Retinal pigment epithelial cell (primary cell): ENCODE measurements around the gene NCKAP5.

ENCODE experiments used
- DNase-seq: peaks from one replicate; pipeline ENCODE4 v3.0.0-alpha.2; 2010; ENCODE audit warnings: low read depth
- H3K4me3 ChIP-seq: 2 replicates; pipeline ENCODE4 v1.5.1; 2011; ENCODE audit warnings: mild to moderate bottlenecking, low read length, control low read depth, moderate library complexity
- TF ChIP-seq, protein P1 (sequence below): conservative IDR thresholded peaks from 2 replicates; pipeline ENCODE4 v1.5.1; 2011; ENCODE audit warnings: low read depth, low read length, control low read depth, inconsistent platforms

NCKAP5 gene

DNA sequence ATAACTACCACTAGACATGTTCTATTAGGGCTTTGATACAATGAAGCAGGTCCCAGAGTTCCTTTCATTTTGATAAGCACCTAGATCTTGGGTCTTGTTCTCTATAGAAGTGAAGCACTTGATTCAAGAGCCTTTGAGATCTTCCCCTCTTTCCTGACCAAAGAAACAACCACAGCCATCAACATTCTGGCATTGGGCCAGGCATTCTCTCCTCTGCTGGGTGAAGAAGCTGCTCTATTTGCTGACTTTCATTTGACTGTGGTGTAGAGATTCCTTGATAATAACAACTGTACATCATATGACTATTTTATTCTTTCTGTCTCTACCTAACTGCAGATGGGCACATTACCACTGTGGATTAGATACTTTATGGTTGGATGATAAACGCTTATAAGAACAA, 801.7 kb downstream of the NCKAP5 start:
- no peak overlapping the region for H3K4me3 ChIP-seq
- TF ChIP-seq, protein P1, sequence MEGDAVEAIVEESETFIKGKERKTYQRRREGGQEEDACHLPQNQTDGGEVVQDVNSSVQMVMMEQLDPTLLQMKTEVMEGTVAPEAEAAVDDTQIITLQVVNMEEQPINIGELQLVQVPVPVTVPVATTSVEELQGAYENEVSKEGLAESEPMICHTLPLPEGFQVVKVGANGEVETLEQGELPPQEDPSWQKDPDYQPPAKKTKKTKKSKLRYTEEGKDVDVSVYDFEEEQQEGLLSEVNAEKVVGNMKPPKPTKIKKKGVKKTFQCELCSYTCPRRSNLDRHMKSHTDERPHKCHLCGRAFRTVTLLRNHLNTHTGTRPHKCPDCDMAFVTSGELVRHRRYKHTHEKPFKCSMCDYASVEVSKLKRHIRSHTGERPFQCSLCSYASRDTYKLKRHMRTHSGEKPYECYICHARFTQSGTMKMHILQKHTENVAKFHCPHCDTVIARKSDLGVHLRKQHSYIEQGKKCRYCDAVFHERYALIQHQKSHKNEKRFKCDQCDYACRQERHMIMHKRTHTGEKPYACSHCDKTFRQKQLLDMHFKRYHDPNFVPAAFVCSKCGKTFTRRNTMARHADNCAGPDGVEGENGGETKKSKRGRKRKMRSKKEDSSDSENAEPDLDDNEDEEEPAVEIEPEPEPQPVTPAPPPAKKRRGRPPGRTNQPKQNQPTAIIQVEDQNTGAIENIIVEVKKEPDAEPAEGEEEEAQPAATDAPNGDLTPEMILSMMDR, result no peak
- DNase-seq, result no peak

DNA sequence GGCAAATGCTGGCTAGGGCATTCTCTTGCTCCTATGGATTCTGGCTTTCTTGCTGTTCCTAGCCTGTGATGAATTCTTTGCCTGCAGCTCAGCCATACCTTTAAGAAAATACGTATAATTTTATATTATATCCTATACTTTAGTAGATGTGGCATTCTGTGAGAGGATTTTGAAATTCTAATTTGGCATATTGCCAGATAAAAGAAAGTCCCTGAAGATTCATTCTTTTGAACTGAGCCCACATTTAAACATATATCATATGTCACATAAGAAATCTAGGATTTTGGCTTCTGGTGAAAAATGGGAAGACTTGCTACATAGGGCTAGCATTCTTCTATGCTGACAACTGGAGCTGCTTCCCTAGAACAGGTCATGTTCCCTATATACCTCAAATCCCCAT, 806.8 kb downstream of the NCKAP5 start:
- no peak for DNase-seq

DNA sequence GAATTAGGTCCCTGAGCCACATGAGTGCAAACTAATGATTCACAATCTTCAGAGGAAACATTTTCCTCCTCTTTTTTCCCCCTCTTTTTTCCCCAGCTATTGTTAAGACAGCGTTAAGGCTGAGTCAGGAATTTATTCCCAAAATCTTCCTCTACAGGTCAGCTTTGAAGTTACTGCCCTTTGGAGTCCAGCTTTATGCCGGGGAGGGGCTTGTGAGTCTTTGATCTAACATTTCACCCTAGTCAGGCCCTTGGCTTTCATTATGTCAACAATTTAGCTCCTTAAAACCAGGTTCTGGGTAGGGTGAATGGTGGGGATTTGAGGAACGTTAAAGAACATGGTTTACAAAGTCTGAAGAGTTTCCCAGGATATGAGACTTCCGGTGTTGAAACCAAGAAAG, 807.3 kb downstream of the NCKAP5 start:
- TF ChIP-seq, protein P1, result no peak

More for the DNA sequence above, 806.8 kb downstream of the NCKAP5 start:
- TF ChIP-seq, protein P1, result no peak
- H3K4me3 ChIP-seq, result no peak overlapping the region

DNA sequence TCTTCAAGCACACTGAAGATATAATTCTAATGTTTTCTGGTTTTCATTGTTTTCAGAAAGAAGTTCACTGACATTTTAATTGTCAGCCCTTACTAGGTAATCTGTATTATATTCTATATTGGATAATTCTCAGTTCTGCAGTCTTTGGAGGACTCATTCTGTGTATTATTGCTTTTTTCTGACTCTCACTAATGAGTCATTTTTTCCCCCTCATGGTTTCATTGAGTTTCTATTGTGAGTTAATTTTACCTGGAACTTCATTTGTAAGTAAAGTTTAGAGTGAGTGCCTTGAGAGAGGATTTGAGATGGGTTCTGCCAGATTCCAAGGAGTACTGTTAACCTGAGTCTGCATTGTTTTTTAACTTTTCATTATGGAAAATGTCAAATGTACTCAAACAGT, 807.9 kb downstream of the NCKAP5 start:
- no peak overlapping the region for H3K4me3 ChIP-seq
- no peak for DNase-seq
- TF ChIP-seq, protein P1, result no peak

More for the DNA sequence above, 807.3 kb downstream of the NCKAP5 start:
- no peak overlapping the region for H3K4me3 ChIP-seq
- DNase-seq, result no peak

DNA sequence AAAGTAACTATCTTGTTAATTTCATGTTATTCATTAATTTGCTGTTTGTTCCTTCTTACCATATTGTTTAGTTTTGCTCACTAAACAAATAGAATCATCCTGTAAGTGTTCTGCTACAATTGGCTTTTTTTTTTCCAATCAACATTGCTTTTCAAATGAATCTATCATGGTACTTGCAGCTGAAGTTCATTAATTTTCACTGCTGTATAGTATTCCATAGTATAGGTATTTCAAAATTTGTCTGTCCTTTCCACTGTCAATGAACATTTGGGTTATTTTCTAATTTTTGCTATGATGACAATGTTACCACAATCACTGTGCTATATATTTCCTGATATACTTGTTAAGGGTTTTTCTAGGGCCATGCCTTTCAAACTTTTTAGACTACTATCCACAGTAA, 809.3 kb downstream of the NCKAP5 start:
- TF ChIP-seq, protein P1, result no peak
- DNase-seq, result no peak
- H3K4me3 ChIP-seq, result no peak overlapping the region

DNA sequence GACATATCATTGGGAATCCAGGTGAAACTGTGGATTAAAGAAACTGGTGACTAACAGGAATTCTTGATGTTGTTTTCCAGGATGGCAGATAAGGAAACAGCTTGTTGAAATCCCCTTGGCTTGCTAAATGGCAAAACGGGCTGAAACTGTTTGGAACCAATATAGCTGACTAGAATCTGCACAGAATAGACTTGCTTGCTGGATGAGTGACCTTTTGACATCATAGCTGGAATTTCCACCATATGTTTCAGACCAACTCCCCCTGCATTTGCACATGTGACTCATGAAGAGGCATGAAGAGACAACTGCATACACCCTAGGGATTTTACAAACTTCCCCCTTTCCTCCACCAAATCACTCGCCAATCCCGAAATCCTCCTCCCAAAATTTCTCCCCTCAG, 810.6 kb downstream of the NCKAP5 start:
- TF ChIP-seq, protein P1, result no peak
- H3K4me3 ChIP-seq, result no peak overlapping the region
- DNase-seq, result no peak

DNA sequence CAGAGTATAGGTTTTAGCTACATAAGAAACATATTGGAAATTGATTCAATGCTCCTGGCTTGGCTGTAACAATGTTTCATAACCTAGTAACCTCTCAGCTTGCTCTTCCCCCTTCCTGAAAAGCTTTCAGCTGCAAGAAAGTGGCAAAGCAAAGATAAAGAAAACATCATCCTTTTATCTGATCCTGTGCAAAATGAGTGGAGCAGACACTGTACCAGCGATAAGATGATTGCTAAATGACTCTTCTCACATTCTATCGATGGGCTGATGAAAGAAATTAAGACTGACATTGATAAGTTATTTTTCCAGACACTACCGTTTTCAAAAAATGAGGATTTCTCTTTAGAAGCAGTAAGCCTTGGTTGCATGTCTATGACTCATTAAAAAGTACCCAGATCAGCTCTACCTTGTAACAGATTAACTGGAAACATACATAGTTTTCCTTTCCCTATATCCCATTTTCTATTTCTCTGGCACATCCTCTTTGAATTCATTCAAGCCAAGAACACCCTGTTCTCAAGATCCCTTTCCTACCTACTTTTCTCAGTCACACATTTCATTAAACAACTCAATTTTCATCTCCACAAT, 811.2 kb downstream of the NCKAP5 start:
- no peak for DNase-seq

More for the DNA sequence above, 811.2 kb downstream of the NCKAP5 start:
- TF ChIP-seq, protein P1, result no peak
- no peak overlapping the region for H3K4me3 ChIP-seq
